ENCODE data around the gene AUTS2.

DNA sequence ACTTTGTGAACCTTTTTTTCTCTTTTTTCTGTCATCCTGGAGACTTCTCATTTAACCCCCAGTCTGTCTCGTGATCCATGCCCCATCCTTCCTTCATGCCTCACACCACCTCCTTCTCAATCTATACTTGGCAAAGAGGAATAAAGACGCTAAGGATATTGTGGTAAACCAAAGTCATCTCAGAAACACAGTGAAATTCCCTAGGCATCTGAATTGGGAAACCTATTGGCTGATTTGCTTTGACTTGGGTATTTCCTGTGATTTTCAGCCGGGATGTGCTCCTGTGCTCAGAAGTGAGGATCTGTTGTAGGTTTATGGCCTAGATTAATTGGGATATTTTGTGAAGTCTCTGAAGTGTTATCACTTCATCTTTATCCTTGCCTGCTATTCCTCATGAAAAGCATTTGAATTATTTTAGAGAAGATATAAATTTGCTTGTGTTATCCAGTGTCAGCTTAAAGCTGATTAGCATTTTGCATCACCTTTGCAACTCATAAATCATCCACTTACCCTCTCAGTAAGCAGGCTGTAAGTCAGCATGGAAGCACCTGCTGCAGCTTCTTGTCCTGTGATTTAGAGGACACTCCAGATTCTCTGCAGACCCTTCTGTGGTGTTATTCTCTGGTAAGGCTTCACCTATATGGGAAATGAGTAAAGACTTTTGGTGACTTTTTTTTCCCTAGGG, 138.0 kb downstream of the AUTS2 start:
- TF ChIP-seq, protein P1, sequence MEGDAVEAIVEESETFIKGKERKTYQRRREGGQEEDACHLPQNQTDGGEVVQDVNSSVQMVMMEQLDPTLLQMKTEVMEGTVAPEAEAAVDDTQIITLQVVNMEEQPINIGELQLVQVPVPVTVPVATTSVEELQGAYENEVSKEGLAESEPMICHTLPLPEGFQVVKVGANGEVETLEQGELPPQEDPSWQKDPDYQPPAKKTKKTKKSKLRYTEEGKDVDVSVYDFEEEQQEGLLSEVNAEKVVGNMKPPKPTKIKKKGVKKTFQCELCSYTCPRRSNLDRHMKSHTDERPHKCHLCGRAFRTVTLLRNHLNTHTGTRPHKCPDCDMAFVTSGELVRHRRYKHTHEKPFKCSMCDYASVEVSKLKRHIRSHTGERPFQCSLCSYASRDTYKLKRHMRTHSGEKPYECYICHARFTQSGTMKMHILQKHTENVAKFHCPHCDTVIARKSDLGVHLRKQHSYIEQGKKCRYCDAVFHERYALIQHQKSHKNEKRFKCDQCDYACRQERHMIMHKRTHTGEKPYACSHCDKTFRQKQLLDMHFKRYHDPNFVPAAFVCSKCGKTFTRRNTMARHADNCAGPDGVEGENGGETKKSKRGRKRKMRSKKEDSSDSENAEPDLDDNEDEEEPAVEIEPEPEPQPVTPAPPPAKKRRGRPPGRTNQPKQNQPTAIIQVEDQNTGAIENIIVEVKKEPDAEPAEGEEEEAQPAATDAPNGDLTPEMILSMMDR (IDR thresholded peaks at IDR 0.05) = no peak
- no peak for TF ChIP-seq POLR2AphosphoS5 (IDR thresholded peaks at IDR 0.05; ENCODE audit: insufficient read depth in 1 of 2, low read depth in 1 of 2)
- TF ChIP-seq POLR2A (IDR thresholded peaks at IDR 0.05) = no peak

All from vagina (tissue), 2 donors.